ENCODE results near the gene RC3H1.
"Not testable (repeated sequence)": the region's sequence is repeated elsewhere in the genome, so short reads cannot be mapped to it uniquely, and the experiment has no call there.

The RC3H1 gene

GRCh38 chr1:174053826-174054225, 31.7 kb upstream of the RC3H1 start:
- no peaks in the 10 kb centered on the region for H3K27me3 ChIP-seq
- TF ChIP-seq CTCF (IDR thresholded peaks at IDR 0.05) = no peak
- no peaks in the 10 kb centered on the region for H3K4me1 ChIP-seq

GRCh38 chr1:174052621-174053020, 30.5 kb upstream of the RC3H1 start:
- no peak for TF ChIP-seq CTCF (IDR thresholded peaks at IDR 0.05)
- no peak overlapping the region for H3K4me3 ChIP-seq
- H3K27ac ChIP-seq = no peak overlapping the region

More at GRCh38 chr1:174053826-174054225, 31.7 kb upstream of the RC3H1 start:
- Histone ChIP-seq H3K27ac (no peak overlapping the region), H3K4me3 (no peak overlapping the region), H3K9me3 (no peaks in the 10 kb centered on the region), H3K36me3 (no peaks in the 10 kb centered on the region)
- intact Hi-C loops (cut with DNase I; ENCODE audit: low total_unique reads) = no loop called here
- DNase-seq = no peak

GRCh38 chr1:174051956-174052355, 29.8 kb upstream of the RC3H1 start:
- TF ChIP-seq CTCF (IDR thresholded peaks at IDR 0.05) = no peak
- Histone ChIP-seq H3K27ac (no peak overlapping the region), H3K27me3 (no peaks in the 10 kb centered on the region), H3K36me3 (no peaks in the 10 kb centered on the region), H3K4me1 (no peaks in the 10 kb centered on the region), H3K9me3 (no peaks in the 10 kb centered on the region), H3K4me3 (no peak overlapping the region)
- no peak for DNase-seq
- intact Hi-C loops (cut with DNase I; ENCODE audit: low total_unique reads) = no loop called here

More at GRCh38 chr1:174052621-174053020, 30.5 kb upstream of the RC3H1 start:
- DNase-seq = no peak
- Histone ChIP-seq H3K9me3 (no peaks in the 10 kb centered on the region), H3K27me3 (no peaks in the 10 kb centered on the region), H3K36me3 (no peaks in the 10 kb centered on the region), H3K4me1 (no peaks in the 10 kb centered on the region)
- intact Hi-C loops (cut with DNase I; ENCODE audit: low total_unique reads) = no loop called here

GRCh38 chr1:174049514-174049913, 27.4 kb upstream of the RC3H1 start:
- Histone ChIP-seq H3K27me3 (no peaks in the 10 kb centered on the region), H3K4me1 (no peaks in the 10 kb centered on the region), H3K27ac (no peak overlapping the region), H3K4me3 (no peak overlapping the region), H3K36me3 (no peaks in the 10 kb centered on the region), H3K9me3 (no peaks in the 10 kb centered on the region)
- intact Hi-C loops (cut with DNase I; ENCODE audit: low total_unique reads) = no loop called here
- TF ChIP-seq CTCF (IDR thresholded peaks at IDR 0.05) = no peak
- DNase-seq = no peak

- DNase-seq = no peak
- no peaks in the 10 kb centered on the region for H3K9me3 ChIP-seq
- intact Hi-C loops (cut with DNase I; ENCODE audit: low total_unique reads) = no loop called here
Observed at GRCh38 chr1:174044418-174045222, 22.5 kb upstream of the RC3H1 start.

GRCh38 chr1:174042509-174042908, 20.4 kb upstream of the RC3H1 start:
- H3K27ac ChIP-seq; H3K27me3 ChIP-seq; H3K4me3 ChIP-seq; H3K36me3 ChIP-seq; H3K9me3 ChIP-seq; H3K4me1 ChIP-seq; DNase-seq; intact Hi-C loops (cut with DNase I; ENCODE audit: low total_unique reads): not testable (repeated sequence)

More at GRCh38 chr1:174044418-174045222, 22.5 kb upstream of the RC3H1 start:
- no peaks in the 10 kb centered on the region for H3K27me3 ChIP-seq
- no peaks in the 10 kb centered on the region for H3K36me3 ChIP-seq
- TF ChIP-seq CTCF (IDR thresholded peaks at IDR 0.05) = no peak
- H3K4me1 ChIP-seq = no peaks in the 10 kb centered on the region
- no peak overlapping the region for H3K27ac ChIP-seq
- H3K4me3 ChIP-seq = no peak overlapping the region

Measured in tibial artery (tissue), 4 donors.